ENCODE data around the gene CDKAL1. TPM values are rescaled to one million over a fixed set of nuclear protein-coding genes. Genes with fewer than 3 reads are reported as not detected.
A peak's percentile ranks its signal among the peaks of the same experiment; 100 is the strongest.

Gene CDKAL1
- total and polyA plus RNA-seq, 10 of the 15 experiments (the other 5 are each of a cell fraction or from before 2014, with no cell fraction given): 10.7 to 26.9 (median 17.3) TPM

DNA sequence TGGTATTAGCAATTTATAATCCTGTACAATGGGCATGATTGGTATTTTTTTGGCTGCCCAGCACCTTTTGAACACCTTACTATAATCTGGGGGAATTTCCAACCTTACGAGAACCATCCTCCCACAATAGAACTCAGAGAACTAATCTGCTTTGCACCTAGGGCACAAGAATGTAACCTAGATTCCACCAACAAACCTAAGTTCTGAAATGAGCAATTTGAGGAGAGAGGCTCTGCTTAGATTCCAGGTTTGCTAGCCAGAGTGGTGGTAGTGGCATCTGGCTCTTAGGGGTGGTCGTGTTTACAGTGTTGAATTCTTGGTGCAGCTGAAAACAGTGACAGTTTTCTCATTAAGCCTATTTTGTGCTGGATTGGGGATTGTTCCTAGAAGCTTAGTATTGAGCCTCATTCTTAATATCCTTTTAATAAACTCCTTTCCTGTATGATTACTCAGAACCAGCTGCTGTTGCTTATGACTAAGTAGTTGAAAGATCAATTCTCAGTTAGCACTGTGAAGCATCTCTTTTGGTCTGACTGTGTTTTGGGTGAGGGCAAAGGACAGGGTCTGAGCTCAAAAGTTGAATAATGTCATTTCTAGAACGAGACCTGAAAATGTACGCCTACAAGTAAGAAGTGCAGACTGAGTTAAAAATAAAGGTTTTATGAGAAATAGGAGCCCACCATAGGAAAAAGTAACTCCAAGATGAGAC is 385.6 kb downstream of the CDKAL1 start (continued):
- TF ChIP-seq, protein P1, sequence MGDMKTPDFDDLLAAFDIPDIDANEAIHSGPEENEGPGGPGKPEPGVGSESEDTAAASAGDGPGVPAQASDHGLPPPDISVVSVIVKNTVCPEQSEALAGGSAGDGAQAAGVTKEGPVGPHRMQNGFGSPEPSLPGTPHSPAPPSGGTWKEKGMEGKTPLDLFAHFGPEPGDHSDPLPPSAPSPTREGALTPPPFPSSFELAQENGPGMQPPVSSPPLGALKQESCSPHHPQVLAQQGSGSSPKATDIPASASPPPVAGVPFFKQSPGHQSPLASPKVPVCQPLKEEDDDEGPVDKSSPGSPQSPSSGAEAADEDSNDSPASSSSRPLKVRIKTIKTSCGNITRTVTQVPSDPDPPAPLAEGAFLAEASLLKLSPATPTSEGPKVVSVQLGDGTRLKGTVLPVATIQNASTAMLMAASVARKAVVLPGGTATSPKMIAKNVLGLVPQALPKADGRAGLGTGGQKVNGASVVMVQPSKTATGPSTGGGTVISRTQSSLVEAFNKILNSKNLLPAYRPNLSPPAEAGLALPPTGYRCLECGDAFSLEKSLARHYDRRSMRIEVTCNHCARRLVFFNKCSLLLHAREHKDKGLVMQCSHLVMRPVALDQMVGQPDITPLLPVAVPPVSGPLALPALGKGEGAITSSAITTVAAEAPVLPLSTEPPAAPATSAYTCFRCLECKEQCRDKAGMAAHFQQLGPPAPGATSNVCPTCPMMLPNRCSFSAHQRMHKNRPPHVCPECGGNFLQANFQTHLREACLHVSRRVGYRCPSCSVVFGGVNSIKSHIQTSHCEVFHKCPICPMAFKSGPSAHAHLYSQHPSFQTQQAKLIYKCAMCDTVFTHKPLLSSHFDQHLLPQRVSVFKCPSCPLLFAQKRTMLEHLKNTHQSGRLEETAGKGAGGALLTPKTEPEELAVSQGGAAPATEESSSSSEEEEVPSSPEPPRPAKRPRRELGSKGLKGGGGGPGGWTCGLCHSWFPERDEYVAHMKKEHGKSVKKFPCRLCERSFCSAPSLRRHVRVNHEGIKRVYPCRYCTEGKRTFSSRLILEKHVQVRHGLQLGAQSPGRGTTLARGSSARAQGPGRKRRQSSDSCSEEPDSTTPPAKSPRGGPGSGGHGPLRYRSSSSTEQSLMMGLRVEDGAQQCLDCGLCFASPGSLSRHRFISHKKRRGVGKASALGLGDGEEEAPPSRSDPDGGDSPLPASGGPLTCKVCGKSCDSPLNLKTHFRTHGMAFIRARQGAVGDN (IDR thresholded peaks at IDR 0.05): no peak
- no peak for TF ChIP-seq SMARCA5 (IDR thresholded peaks at IDR 0.05)
- TF ChIP-seq GATAD2B (conservative IDR thresholded peaks at IDR 0.05; ENCODE audit: low read depth): no peak
- no peak for TF ChIP-seq SUZ12 (IDR thresholded peaks at IDR 0.05; ENCODE audit: unreplicated experiment)
- no peak for TF ChIP-seq FOXK2 (IDR thresholded peaks at IDR 0.05)
- TF ChIP-seq, protein P2, sequence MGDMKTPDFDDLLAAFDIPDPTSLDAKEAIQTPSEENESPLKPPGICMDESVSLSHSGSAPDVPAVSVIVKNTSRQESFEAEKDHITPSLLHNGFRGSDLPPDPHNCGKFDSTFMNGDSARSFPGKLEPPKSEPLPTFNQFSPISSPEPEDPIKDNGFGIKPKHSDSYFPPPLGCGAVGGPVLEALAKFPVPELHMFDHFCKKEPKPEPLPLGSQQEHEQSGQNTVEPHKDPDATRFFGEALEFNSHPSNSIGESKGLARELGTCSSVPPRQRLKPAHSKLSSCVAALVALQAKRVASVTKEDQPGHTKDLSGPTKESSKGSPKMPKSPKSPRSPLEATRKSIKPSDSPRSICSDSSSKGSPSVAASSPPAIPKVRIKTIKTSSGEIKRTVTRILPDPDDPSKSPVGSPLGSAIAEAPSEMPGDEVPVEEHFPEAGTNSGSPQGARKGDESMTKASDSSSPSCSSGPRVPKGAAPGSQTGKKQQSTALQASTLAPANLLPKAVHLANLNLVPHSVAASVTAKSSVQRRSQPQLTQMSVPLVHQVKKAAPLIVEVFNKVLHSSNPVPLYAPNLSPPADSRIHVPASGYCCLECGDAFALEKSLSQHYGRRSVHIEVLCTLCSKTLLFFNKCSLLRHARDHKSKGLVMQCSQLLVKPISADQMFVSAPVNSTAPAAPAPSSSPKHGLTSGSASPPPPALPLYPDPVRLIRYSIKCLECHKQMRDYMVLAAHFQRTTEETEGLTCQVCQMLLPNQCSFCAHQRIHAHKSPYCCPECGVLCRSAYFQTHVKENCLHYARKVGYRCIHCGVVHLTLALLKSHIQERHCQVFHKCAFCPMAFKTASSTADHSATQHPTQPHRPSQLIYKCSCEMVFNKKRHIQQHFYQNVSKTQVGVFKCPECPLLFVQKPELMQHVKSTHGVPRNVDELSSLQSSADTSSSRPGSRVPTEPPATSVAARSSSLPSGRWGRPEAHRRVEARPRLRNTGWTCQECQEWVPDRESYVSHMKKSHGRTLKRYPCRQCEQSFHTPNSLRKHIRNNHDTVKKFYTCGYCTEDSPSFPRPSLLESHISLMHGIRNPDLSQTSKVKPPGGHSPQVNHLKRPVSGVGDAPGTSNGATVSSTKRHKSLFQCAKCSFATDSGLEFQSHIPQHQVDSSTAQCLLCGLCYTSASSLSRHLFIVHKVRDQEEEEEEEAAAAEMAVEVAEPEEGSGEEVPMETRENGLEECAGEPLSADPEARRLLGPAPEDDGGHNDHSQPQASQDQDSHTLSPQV (IDR thresholded peaks at IDR 0.05): no peak
- TF ChIP-seq, protein P3, sequence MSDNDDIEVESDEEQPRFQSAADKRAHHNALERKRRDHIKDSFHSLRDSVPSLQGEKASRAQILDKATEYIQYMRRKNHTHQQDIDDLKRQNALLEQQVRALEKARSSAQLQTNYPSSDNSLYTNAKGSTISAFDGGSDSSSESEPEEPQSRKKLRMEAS (IDR thresholded peaks at IDR 0.05; ENCODE audit: low read depth, low read length): no peak
- no peak for TF ChIP-seq ZNF207 (IDR thresholded peaks at IDR 0.05; ENCODE audit: borderline replicate concordance)
- peak; percentile 57 for TF ChIP-seq IKZF1 (conservative IDR thresholded peaks at IDR 0.05)
- TF ChIP-seq CREB1 (IDR thresholded peaks at IDR 0.05; ENCODE audit: low read depth): peak; percentile 39; the same call in 1 of the 2 replicates
- peak; percentile 49; the same call in 1 of the 2 replicates for TF ChIP-seq MTA2 (IDR thresholded peaks at IDR 0.05; ENCODE audit: low read depth)
- TF ChIP-seq BACH1 (IDR thresholded peaks at IDR 0.05; ENCODE audit: borderline replicate concordance): 0 out of 2 replicates have a peak, but pooled peaks have one; percentile 17
- TF ChIP-seq CBFB (IDR thresholded peaks at IDR 0.05; ENCODE audit: low read depth): no peak
- TF ChIP-seq, protein P4, sequence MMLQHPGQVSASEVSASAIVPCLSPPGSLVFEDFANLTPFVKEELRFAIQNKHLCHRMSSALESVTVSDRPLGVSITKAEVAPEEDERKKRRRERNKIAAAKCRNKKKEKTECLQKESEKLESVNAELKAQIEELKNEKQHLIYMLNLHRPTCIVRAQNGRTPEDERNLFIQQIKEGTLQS (IDR thresholded peaks at IDR 0.05; ENCODE audit: borderline replicate concordance, extremely low read depth, low read depth, low read length): no peak
- TF ChIP-seq SPI1 (IDR thresholded peaks at IDR 0.05; ENCODE audit: borderline replicate concordance, insufficient read depth, low read depth, low read length): no peak
- TF ChIP-seq RAD21 (IDR thresholded peaks at IDR 0.05; ENCODE audit: insufficient read depth, low read depth, low read length): no peak
- TF ChIP-seq NFIC (IDR thresholded peaks at IDR 0.05; ENCODE audit: low read depth, low read length): peak; percentile 96
- TF ChIP-seq SRF (IDR thresholded peaks at IDR 0.05; ENCODE audit: low read depth in 2 of 2, low read length in 2 of 2): peak in 1 of 2 experiments; percentile 59; a peak in 2 of 4 replicates
- TF ChIP-seq YBX1 (IDR thresholded peaks at IDR 0.05): no peak
- no peak for TF ChIP-seq RB1 (IDR thresholded peaks at IDR 0.05; ENCODE audit: borderline replicate concordance)
- no peak for TF ChIP-seq LARP7 (IDR thresholded peaks at IDR 0.05)
